WTC11 (cell line): ENCODE data around the gene CRABP2. TPM values are rescaled to one million over a fixed set of nuclear protein-coding genes. Genes with fewer than 3 reads are reported as not detected.

ENCODE experiments used
- ATAC-seq: fragments of 200-7000 bp; cut with Tn5 transposase; 2 replicates; pipeline ENCODE4 v1.10.0; 2021; ENCODE audit warnings: mild to moderate bottlenecking, moderate library complexity
- CTCF ChIA-PET: fragments of 300-600 bp; sonication (Branson Sonifier 250); formaldehyde crosslinking; loops from one replicate; lab custom pipeline; 2021; ENCODE audit warnings: antibody characterized with exemption; lab: Charles Lee
- POLR2A ChIA-PET: fragments of 350-600 bp; sonication (Branson Sonifier 250); formaldehyde crosslinking; loops from one replicate; lab custom pipeline; 2021; ENCODE audit warnings: antibody characterized with exemption; lab: Charles Lee
- DNase-seq: peaks from one replicate; pipeline ENCODE4 v3.0.0; 2021; ENCODE audit warnings: low spot score
- H3K27ac Mint-ChIP-seq: 2 replicates; pipeline ENCODE4 v1.8.0; 2021; ENCODE audit warnings: mixed read lengths
- H3K27me3 Mint-ChIP-seq: 2 replicates; pipeline ENCODE4 v1.8.0; 2021; ENCODE audit warnings: low read depth, mild to moderate bottlenecking, moderate library complexity, mixed read lengths
- H3K36me3 Mint-ChIP-seq: 2 replicates; pipeline ENCODE4 v1.8.0; 2021; ENCODE audit warnings: mixed read lengths
- H3K4me1 Mint-ChIP-seq: 2 replicates; pipeline ENCODE4 v1.8.0; 2022; ENCODE audit warnings: mixed read lengths
- H3K4me3 Mint-ChIP-seq: 2 replicates; pipeline ENCODE4 v1.8.0; 2021; ENCODE audit warnings: mild to moderate bottlenecking, moderate library complexity, mixed read lengths
- H3K9me3 Mint-ChIP-seq: 2 replicates; pipeline ENCODE4 v1.8.0; 2021; ENCODE audit warnings: mixed read lengths
- AR ChIP-seq: fragments of 250-450 bp; sonication (Bioruptor Pico); IDR thresholded peaks from 2 replicates; pipeline ENCODE4 v1.9.0; 2021; ENCODE audit warnings: mild to moderate bottlenecking
- ATF6 ChIP-seq: sonication (generic); formaldehyde crosslinking; IDR thresholded peaks from 2 replicates; pipeline ENCODE4 v1.8.1; 2023; ENCODE audit warnings: mild to moderate bottlenecking, missing genetic modification reagents
- CBFB ChIP-seq: sonication (generic); formaldehyde crosslinking; IDR thresholded peaks from 2 replicates; pipeline ENCODE4 v1.8.1; 2022; ENCODE audit warnings: mild to moderate bottlenecking, low read depth, missing genetic modification reagents
- E2F1 ChIP-seq: sonication (generic); formaldehyde crosslinking; IDR thresholded peaks from 2 replicates; pipeline ENCODE4 v1.8.0; 2022; ENCODE audit warnings: mild to moderate bottlenecking, missing genetic modification reagents
- JAZF1 ChIP-seq: fragments of 250-450 bp; sonication (Bioruptor Pico); IDR thresholded peaks from 2 replicates; pipeline ENCODE4 v1.9.0; 2021; ENCODE audit warnings: moderate library complexity, mild to moderate bottlenecking, inconsistent platforms
- MAX ChIP-seq: sonication (generic); formaldehyde crosslinking; IDR thresholded peaks from 2 replicates; pipeline ENCODE4 v1.8.0; 2022; ENCODE audit warnings: mild to moderate bottlenecking, missing genetic modification reagents
- NR1H2 ChIP-seq: sonication (generic); formaldehyde crosslinking; IDR thresholded peaks from 2 replicates; pipeline ENCODE4 v1.9.0; 2021; ENCODE audit warnings: mild to moderate bottlenecking, moderate library complexity, missing genetic modification reagents
- SOX15 ChIP-seq: fragments of 250-450 bp; sonication (Bioruptor Pico); IDR thresholded peaks from 2 replicates; pipeline ENCODE4 v1.9.0; 2021; ENCODE audit warnings: mild to moderate bottlenecking
- SP1 ChIP-seq: sonication (generic); formaldehyde crosslinking; conservative IDR thresholded peaks from 2 replicates; pipeline ENCODE4 v1.8.1; 2022; ENCODE audit warnings: missing genetic modification reagents
- TCF7 ChIP-seq: sonication (generic); formaldehyde crosslinking; IDR thresholded peaks from 2 replicates; pipeline ENCODE4 v1.8.0; 2022; ENCODE audit warnings: mild to moderate bottlenecking, low read depth, missing genetic modification reagents, moderate library complexity
- TEAD1 ChIP-seq: sonication (generic); formaldehyde crosslinking; IDR thresholded peaks from 2 replicates; pipeline ENCODE4 v1.8.0; 2022; ENCODE audit warnings: mild to moderate bottlenecking, missing genetic modification reagents
- TEAD4 ChIP-seq: sonication (generic); formaldehyde crosslinking; IDR thresholded peaks from 2 replicates; pipeline ENCODE4 v1.8.0; 2022; ENCODE audit warnings: mild to moderate bottlenecking, missing genetic modification reagents
- USF1 ChIP-seq: sonication (generic); formaldehyde crosslinking; IDR thresholded peaks from 2 replicates; pipeline ENCODE4 v1.8.0; 2022; ENCODE audit warnings: mild to moderate bottlenecking, missing genetic modification reagents
- ZBTB43 ChIP-seq: sonication (generic); formaldehyde crosslinking; IDR thresholded peaks from 2 replicates; pipeline ENCODE4 v1.8.1; 2023; ENCODE audit warnings: mild to moderate bottlenecking, missing genetic modification reagents
- ZMAT4 ChIP-seq: fragments of 250-450 bp; sonication (Bioruptor Pico); IDR thresholded peaks from 2 replicates; pipeline ENCODE4 v1.9.0; 2021; ENCODE audit warnings: mild to moderate bottlenecking
- ZNF232 ChIP-seq: sonication (generic); formaldehyde crosslinking; IDR thresholded peaks from 2 replicates; pipeline ENCODE4 v1.8.0; 2022; ENCODE audit warnings: mild to moderate bottlenecking, missing genetic modification reagents
- ZNF532 ChIP-seq: fragments of 250-450 bp; sonication (Bioruptor Pico); IDR thresholded peaks from 2 replicates; pipeline ENCODE4 v1.9.0; 2021; ENCODE audit warnings: mild to moderate bottlenecking, borderline replicate concordance
- ZSCAN18 ChIP-seq: fragments of 250-450 bp; sonication (Bioruptor Pico); IDR thresholded peaks from 2 replicates; pipeline ENCODE4 v2.1.2; 2022; ENCODE audit warnings: mild to moderate bottlenecking, moderate library complexity
- total RNA-seq: library from RNA; stranded (reverse); gene quantifications from 3 replicates; pipeline ENCODE4 v1.2.3, GENCODE V29; 2021

CRABP2 gene
- total RNA-seq, 1 experiment from 2014 or later, result 135 TPM

GRCh38 chr1:156671804-156672203 is 33.6 kb downstream of the CRABP2 start:
- ChIA-PET POLR2A (interaction anchor here (1.8 kb wide), 1 partner anchor 10 kb away, joined by 5 read pairs; no protein-coding TSS in a partner anchor), CTCF (interaction anchor here (1.0 to 1.4 kb wide), 2 partner anchors 10 to 52 kb away, joined by 3 read pairs; partner anchors contain the start of gene HAPLN2)
- Mint-ChIP-seq H3K27ac (no peak overlapping the region), H3K36me3 (peaks cover 27% of the 10 kb centered on the region), H3K4me3 (no peak overlapping the region), H3K4me1 (peaks cover 86% of the 10 kb centered on the region), H3K9me3 (peaks cover 11% of the 10 kb centered on the region), H3K27me3 (peaks cover 10% of the 10 kb centered on the region)
- ATAC-seq (no peak), DNase-seq (no peak)
- TF ChIP-seq TEAD4 (CRISPR knock-in tag) (no peak), TEAD1 (CRISPR knock-in tag) (no peak), ZBTB43 (CRISPR knock-in tag) (no peak), NR1H2 (CRISPR knock-in tag) (no peak), SOX15 (CRISPR knock-in tag) (no peak), AR (CRISPR knock-in tag) (no peak), ATF6 (CRISPR knock-in tag) (no peak), JAZF1 (CRISPR knock-in tag) (no peak), MAX (CRISPR knock-in tag) (no peak), CBFB (no peak), ZMAT4 (no peak)

- ATAC-seq, result no peak
- Mint-ChIP-seq H3K4me3 (no peak overlapping the region), H3K27me3 (peaks cover 5% of the 10 kb centered on the region), H3K27ac (no peak overlapping the region; the same call in 1 of the 2 replicates), H3K9me3 (peaks cover 11% of the 10 kb centered on the region), H3K4me1 (peaks cover 89% of the 10 kb centered on the region), H3K36me3 (peaks cover 27% of the 10 kb centered on the region)
- ChIA-PET POLR2A (interaction anchor here (1.2 to 1.8 kb wide), 2 partner anchors 9 to 36 kb away, joined by 3 to 5 read pairs; no protein-coding TSS in a partner anchor), CTCF (interaction anchor here (1.2 to 4.1 kb wide), 5 partner anchors 9 to 51 kb away, joined by 3 to 15 read pairs (median 5); partner anchors contain the start of gene HAPLN2)
- no peak for DNase-seq
- TF ChIP-seq SP1 (CRISPR knock-in tag) (no peak), TCF7 (CRISPR knock-in tag) (no peak), ZSCAN18 (no peak), E2F1 (CRISPR knock-in tag) (no peak), USF1 (CRISPR knock-in tag) (no peak), ZNF532 (CRISPR knock-in tag) (no peak), ZNF232 (CRISPR knock-in tag) (no peak)
Measured at GRCh38 chr1:156670791-156671190, 34.6 kb downstream of the CRABP2 start.
